ENCODE results near the gene DSCAML1. TPM values are rescaled to one million over a fixed set of nuclear protein-coding genes. Genes with fewer than 3 reads are reported as not detected.

The DSCAML1 gene
- total RNA-seq, 1 donor from 2014 or later: 0.09 TPM

DNA sequence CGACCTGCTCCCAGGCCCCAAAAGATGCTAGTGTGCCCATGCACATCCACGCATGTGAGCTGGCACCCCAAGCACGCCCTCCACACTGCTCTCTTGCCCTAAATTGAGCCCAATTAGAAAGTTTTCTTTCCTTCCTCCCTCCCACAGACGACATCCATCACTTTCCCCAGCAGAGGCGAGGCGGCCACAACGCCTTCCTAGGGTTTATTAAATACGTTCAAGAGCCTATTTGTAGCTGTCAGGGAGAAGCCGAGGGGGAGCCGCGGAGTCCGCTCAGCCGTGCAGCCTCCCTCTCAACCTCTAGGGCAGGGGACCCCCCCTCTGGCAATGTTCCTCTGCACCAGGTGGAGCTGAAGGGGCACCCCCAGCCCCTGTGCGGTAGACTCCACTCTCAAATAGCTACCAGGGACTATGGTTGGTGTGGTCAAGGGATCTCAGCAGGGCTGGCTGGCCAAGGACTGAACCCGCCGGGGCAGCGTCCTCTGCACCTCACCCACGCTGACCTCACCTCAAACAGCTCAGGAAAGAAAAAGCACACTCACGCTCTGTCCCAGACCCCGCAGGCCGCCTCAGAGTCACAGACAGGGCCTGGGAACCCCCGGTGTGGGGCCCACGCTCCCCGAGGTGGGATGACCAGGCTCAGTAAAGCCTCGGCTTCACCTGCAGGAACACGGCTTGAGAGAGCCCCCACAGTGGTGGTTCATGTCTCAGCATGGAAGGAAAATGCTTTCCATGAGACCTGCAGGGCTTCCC lies 152.4 kb downstream of the DSCAML1 start:
- Mint-ChIP-seq H3K27ac (ENCODE audit: unreplicated experiment) (no peak overlapping the region), H3K36me3 (ENCODE audit: low read depth) (no peaks in the 10 kb centered on the region), H3K9me3 (no peaks in the 10 kb centered on the region), H3K4me1 (peaks cover 31% of the 10 kb centered on the region), H3K4me3 (no peak overlapping the region), H3K27me3 (ENCODE audit: low read depth) (no peaks in the 10 kb centered on the region)
- TF ChIP-seq, protein P1, sequence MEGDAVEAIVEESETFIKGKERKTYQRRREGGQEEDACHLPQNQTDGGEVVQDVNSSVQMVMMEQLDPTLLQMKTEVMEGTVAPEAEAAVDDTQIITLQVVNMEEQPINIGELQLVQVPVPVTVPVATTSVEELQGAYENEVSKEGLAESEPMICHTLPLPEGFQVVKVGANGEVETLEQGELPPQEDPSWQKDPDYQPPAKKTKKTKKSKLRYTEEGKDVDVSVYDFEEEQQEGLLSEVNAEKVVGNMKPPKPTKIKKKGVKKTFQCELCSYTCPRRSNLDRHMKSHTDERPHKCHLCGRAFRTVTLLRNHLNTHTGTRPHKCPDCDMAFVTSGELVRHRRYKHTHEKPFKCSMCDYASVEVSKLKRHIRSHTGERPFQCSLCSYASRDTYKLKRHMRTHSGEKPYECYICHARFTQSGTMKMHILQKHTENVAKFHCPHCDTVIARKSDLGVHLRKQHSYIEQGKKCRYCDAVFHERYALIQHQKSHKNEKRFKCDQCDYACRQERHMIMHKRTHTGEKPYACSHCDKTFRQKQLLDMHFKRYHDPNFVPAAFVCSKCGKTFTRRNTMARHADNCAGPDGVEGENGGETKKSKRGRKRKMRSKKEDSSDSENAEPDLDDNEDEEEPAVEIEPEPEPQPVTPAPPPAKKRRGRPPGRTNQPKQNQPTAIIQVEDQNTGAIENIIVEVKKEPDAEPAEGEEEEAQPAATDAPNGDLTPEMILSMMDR (conservative IDR thresholded peaks at IDR 0.05): no peak
- no peak for DNase-seq (ENCODE audit: low read depth, low spot score)

DNA sequence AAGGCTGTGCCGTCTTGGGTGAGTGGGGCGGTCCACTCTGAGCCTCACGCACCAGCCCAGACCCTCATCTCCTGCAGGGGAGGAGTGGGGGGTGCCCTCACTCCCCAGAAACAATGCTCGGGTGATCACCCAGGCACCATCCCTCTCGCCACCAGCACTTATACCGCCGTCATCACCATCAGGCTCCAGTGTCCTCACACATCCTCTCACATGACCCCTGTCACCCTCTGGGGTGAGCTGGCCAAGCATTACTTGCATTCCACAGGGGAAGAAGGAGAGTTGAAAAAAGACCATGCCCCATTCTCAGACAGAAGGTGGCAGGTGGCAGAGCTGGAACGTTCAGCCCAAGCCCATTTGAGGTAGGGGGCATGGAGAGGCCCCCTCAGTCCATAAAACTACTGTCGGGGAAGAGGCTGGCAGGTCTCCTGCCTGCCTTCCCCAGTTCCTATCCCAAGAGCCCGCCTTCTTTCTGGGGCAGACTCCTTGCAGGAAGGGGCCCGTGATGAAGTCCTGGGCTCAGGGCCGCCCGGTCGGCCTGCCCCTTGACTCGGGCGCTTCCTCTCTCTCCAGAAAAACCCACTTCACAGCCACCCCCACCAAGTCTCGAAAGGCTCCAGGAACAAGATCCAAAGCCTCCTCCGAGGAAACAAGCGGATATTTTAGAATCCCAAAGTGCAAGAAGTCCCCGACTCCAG lies 153.3 kb downstream of the DSCAML1 start:
- Mint-ChIP-seq H3K36me3 (ENCODE audit: low read depth) (no peaks in the 10 kb centered on the region), H3K27ac (ENCODE audit: unreplicated experiment) (no peak overlapping the region), H3K9me3 (no peaks in the 10 kb centered on the region), H3K27me3 (ENCODE audit: low read depth) (no peaks in the 10 kb centered on the region), H3K4me1 (peaks cover 26% of the 10 kb centered on the region), H3K4me3 (no peak overlapping the region)
- TF ChIP-seq, protein P1 (conservative IDR thresholded peaks at IDR 0.05): no peak
- no peak for DNase-seq (ENCODE audit: low read depth, low spot score)

DNA sequence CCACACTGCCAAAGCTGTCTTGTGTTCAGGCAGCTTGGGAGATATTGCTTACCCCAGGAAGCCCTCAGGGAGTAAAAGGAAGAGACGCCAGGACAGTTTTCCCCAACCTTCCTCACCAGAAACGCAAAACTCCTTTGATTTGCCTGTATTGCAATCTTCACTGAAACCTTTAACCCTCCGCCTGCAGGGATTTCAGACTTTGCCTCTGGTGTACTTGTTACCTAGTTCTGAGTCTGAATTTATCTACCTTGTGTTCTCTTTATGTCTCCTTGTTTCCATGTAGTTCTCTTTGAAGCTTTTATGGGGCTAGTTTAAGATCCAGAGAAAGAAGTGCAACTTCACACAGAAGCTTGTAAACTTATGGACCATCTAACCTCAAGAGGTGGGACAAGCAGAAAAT lies 154.2 kb downstream of the DSCAML1 start:
- no peak overlapping the region for H3K4me3 Mint-ChIP-seq
- H3K36me3 Mint-ChIP-seq (ENCODE audit: low read depth): no peaks in the 10 kb centered on the region
- H3K27ac Mint-ChIP-seq (ENCODE audit: unreplicated experiment): no peak overlapping the region
- TF ChIP-seq, protein P1 (conservative IDR thresholded peaks at IDR 0.05): no peak
- no peak for DNase-seq (ENCODE audit: low read depth, low spot score)
- H3K9me3 Mint-ChIP-seq: no peaks in the 10 kb centered on the region
- H3K4me1 Mint-ChIP-seq: peaks cover 20% of the 10 kb centered on the region
- H3K27me3 Mint-ChIP-seq (ENCODE audit: low read depth): no peaks in the 10 kb centered on the region

DNA sequence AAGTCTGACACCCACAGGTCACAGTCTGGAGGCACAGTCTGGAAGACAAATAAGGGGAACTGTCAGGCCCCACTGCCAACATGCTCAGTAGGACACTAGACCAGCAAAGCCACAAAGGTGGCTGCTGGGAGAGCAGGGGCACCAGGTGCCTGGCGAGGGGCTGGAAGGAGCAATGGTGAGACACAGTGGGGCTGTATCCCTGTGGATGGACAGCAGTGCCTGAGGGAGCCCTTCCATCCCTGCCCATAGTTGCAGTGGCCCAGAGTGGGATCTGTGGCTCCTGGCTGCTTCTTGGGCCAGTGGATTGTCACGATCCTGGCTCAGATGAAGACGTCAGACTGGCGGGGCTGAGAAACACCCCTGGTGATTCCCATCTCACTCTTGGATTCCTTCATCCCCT lies 154.6 kb downstream of the DSCAML1 start:
- H3K4me1 Mint-ChIP-seq: peaks cover 20% of the 10 kb centered on the region
- H3K4me3 Mint-ChIP-seq: no peak overlapping the region
- no peaks in the 10 kb centered on the region for H3K27me3 Mint-ChIP-seq (ENCODE audit: low read depth)
- H3K27ac Mint-ChIP-seq (ENCODE audit: unreplicated experiment): no peak overlapping the region
- no peak for DNase-seq (ENCODE audit: low read depth, low spot score)
- TF ChIP-seq, protein P1 (conservative IDR thresholded peaks at IDR 0.05): no peak
- H3K9me3 Mint-ChIP-seq: no peaks in the 10 kb centered on the region
- no peaks in the 10 kb centered on the region for H3K36me3 Mint-ChIP-seq (ENCODE audit: low read depth)

DNA sequence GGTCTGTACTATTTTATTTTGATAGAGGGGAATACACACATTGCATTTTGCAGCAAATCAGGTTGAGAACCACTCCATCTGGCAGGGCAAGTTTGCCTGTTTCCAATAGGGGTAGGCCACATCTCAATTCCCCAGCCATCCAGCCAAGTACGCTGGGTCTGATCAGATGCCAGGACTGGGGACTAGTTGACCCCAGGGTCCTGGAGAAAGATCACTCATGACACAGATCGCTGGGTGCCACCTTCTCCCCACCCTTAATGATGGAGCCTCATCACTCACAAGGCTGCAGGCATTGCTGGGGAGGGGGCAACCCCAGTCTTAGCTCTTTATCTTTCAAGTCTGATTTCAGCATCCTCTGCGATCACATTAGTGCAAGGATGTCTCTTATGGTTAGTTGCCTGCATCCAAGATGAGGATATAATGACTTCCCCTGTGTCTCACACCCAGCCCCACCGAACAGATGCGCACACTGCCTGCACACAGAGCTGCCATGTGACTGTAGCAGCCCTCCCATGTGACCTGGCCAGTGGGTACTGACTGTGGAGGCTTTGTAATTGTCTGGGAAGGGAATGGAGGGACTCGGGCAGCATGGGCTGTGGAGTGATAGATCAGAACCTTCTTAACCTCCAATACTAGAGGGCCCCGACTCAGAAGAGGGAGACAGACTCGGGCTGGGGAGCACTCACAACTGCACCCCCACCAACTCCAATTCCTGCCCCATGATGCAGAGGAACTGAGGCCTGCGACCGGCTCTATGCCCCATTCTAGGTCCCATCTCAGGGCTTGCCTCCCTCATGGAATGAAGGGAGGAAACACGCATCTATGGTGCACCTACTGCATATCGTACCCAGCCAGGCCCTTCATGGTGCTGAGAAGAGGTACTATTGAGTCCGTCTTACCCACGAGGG lies 155.8 kb downstream of the DSCAML1 start:
- Mint-ChIP-seq H3K9me3 (no peaks in the 10 kb centered on the region), H3K4me1 (peaks cover 20% of the 10 kb centered on the region), H3K4me3 (no peak overlapping the region), H3K27ac (ENCODE audit: unreplicated experiment) (no peak overlapping the region), H3K27me3 (ENCODE audit: low read depth) (no peaks in the 10 kb centered on the region), H3K36me3 (ENCODE audit: low read depth) (no peaks in the 10 kb centered on the region)
- DNase-seq (ENCODE audit: low read depth, low spot score): no peak
- TF ChIP-seq, protein P1 (conservative IDR thresholded peaks at IDR 0.05): no peak

Data from neural crest cell (in vitro differentiated cells).